NCI-H82 treated with DMSO at 0.1 percent for 48 hours (cell line): Measurements from ENCODE around the gene MCAT.
"Not testable (repeated sequence)": the region's sequence is repeated elsewhere in the genome, so short reads cannot be mapped to it uniquely, and the experiment has no call there.

ENCODE experiments used
- DNase-seq: peaks from one replicate; lab custom pipeline; 2025; ENCODE audit not compliant: unreplicated experiment; lab: John Stamatoyannopoulos, UW

MCAT gene

DNA sequence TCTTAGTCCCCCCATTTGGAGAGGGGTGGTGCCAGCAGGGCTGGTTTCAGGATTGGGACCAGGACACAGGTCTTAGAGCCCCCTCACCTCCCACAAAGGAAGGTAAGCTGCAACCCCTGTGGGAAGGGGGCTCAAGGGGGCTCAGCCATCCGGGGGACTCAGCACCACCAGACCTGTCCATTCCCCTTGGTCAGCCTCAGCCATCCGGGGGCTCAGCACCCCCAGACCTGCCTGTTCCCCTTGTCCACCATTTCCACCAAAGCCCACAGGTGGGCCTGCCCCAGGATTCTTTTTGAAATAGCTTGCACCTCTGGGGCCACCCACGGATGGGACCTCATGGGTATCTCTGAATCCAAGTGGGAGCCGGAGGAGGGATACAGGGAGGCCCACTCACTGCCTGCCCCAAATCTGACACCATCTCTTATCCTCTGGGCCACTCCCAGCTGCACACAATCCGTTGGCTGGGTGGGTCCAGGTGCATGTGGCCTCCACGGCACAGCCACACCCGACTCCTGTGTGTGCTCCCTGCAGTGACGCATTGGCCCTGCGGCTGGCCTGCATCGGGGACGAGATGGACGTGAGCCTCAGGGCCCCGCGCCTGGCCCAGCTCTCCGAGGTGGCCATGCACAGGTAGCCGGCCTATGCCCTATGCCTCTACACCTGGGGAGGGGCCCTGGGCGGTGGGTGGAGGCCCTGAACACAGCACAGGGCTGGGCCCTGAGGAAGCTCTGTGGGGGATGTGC, 15.9 kb downstream of the MCAT start:
- DNase-seq: no peak

DNA sequence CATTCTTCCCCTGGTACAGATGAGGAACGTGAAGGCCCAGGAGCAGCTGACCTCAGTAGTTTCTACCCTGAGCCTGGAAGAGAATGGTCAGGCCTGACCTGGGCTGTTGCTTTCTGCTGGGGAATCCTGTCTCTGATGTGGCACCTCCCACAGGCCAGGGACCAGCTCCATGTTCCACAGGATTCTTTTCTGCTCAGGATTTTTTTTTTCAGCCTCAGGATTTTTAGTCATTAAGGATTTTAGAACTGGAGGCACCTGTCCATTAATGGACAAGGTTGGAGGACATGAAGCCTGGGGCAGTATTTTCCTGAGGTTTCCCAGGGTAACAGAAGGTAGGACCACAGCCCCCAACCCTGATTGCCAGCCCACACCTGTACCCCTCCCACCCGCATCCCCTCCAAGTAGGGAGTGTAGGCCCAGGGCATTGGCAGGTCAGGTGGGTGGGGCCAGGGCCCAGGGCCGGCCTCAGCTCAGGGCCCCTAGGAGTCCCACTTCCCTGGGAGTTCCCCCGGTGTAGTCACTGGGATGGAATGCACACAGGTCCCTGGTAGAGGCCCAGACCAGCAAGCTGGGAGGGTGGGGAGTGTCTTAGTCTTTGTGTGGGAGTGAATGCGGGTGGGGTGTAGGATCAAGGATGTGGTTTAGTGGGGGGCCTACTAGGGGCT, 16.6 kb downstream of the MCAT start:
- no peak for DNase-seq

DNA sequence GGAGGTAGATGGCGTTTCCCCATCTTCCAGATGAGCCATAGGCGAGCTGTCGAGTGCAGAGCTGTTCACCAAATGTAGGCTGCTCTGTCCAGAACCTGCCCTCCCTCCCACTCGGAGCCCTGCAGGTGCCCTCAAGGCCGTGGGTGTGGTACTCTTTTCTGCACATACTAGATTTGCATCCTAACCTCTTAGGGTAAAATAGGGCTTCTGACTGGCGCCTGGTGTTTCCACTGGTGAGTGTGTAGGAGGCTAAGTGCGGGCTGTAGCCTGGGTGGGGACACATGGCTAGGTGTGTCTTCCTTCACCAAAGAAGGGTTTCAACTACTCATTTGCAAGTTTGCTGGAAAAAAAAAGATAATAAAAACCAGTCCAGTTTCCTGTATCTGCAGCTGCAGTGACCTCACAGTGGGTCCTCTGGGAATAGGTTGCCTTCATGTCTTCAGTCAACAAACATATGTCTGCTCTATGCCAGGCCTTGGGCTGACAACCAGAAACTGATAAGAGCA, 24.2 kb downstream of the MCAT start:
- DNase-seq: no peak

- DNase-seq: no peak
Measured at GRCh38 chr22:43118024-43118849, 25.0 kb downstream of the MCAT start.

GRCh38 chr22:43116932-43117331, 26.3 kb downstream of the MCAT start:
- DNase-seq: no peak

GRCh38 chr22:43114958-43115357, 28.2 kb downstream of the MCAT start:
- no peak for DNase-seq

DNA sequence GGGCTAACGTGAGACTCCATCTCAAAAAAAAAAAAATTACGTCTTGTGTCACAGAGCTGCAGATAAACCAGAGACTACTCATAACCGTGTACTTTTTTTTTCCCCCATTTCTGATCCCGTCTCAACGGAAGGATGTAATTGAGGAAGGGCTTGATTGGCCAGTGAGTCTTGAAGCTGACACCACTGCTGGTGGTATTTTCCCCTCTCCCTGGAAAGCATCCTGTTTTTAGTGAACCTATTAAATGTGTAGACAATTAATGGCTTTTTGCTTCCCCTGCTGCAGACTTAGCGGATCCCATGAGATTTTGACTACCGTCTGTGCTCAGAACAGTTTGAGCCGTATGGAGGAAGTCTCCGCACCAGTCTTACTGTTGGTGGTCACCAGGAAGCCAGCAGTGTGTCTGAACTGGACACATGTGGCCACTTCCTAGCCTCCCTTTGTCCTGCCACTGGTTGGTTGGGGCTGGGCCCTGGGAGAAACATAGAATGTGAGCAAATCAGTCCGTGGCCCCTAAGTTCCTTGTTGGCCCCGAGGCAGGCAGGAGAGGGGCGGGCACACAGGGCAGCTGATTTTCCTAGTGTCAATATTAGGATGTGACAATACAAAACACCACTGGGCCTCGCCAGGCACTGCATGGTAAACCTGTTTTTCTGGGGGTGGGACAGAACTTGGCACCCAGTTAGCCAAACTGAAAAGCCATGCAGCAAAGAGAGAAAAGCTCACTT, 29.5 kb downstream of the MCAT start:
- no peak for DNase-seq

DNA sequence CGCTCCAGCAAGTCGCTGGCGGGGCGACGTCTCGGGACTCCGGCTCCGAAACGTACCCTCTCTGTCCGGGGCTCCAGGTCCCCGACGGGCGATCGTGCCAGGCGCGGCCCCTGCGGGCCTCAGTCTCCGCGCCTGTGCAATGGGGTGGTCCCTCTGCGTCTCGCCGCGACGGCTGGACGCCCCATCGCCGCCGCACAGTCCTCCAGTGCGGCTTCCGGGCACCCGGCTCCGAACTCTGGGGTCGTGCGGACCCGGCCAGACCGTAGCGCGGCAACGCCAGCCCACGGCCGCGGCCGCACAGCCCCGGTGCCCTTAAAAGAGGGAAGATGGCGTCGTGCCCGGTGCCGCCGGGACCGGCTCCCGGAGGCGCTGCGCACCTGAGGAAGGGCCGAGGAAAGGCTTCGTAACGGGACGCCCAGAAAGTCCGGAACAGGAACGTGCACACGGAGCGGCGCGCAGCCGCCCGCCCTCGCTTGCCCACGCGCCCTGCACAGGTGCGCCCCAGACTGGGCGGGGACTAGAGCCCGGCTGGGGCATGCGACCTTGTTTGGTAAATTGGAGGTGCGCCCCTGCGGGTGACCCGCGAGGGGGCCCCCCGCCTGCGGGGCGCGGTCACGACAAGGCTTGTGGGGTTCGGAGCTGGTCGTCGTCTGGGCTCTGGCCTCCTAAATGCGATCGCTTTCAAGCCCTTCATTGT, 32.1 kb downstream of the MCAT start:
- no peak for DNase-seq

- DNase-seq: no peak
Measured at GRCh38 chr22:43110444-43110926, 32.7 kb downstream of the MCAT start, which contains the start of gene BIK. BIK (plus strand) TSS chr22:43110750; CDS start chr22:43124023, 13,273 bp downstream.

GRCh38 chr22:43109921-43110443, 33.2 kb downstream of the MCAT start:
- DNase-seq: no peak

DNA sequence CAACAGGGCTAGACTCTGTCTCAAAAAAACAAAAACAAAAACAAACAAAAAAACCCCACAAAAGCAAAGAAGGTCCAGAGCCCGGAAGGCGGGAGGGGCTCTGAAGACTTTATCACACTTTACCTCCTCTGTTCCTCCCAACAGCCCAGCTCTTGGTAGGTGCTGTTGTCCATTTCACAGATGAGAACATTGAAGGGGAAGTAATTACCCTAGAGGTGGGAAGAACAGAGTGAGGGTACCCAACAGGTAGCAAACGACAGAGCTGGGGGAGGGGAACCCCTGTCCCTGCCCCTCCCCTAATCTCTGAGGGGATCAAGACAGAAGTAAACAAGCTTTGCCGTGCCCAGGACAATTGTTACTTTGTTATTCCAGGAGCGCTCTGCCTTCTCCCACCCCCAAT, 33.7 kb downstream of the MCAT start:
- DNase-seq: no peak

GRCh38 chr22:43106302-43106701, 36.9 kb downstream of the MCAT start:
- DNase-seq: no peak

GRCh38 chr22:43104950-43105349, 38.2 kb downstream of the MCAT start:
- not testable (repeated sequence) for DNase-seq

DNA sequence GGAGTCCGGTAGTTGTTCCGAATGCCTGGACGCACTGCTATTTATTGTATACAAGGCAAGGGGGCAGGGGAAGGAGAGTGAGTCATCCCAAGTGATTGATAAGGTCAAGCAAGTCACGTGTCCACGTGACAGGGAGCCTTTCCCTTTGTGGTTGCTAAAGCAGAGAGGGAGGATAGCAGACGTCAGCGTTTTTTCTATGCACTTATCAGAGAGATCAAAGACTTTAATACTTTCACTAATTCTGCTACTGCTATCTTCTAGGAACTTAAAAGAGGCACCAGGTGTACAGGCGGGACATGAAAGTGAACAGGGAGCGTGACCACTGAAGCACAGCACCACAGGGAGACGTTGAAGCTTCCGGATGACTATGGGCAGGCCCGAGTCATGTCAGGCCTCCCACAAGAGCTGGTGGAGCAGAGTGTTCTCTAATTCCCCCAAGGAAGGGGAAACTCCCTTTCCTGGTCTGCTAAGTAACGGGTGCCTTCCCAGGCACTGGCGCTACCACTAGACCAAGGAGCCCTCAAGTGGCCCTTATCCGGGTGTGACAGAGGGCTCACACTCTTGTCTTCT, 39.1 kb downstream of the MCAT start:
- not testable (repeated sequence) for DNase-seq

GRCh38 chr22:43101306-43101705, 41.9 kb downstream of the MCAT start:
- DNase-seq: no peak

GRCh38 chr22:43100225-43100624, 43.0 kb downstream of the MCAT start:
- no peak for DNase-seq

GRCh38 chr22:43099095-43099494, 44.1 kb downstream of the MCAT start:
- DNase-seq: no peak

GRCh38 chr22:43098356-43098755, 44.8 kb downstream of the MCAT start:
- DNase-seq: no peak

DNA sequence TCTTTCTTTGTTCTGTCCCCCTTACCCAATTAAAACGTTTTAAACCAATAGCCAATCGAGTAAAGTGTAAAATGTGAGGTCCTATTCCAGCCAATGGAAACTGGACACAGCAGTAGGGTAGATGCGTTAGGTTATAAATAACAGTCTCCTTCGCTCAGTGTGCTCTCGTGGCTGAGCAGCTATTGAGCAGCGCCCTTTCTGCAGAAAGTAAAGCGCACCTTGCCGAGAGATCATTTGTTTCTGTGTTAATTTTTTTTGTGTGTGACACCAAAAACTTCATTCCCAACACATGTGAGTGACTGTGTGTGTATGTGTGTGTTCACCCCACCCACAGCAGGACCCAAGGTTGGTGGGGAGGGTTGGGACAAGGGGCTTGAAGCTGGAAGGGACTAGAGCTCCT, 46.8 kb downstream of the MCAT start:
- DNase-seq: no peak

- no peak for DNase-seq
Measured at GRCh38 chr22:43094551-43094950, 48.6 kb downstream of the MCAT start.
